OCI-LY7 (cell line): ENCODE data around the gene GANAB. TPM values are rescaled to one million over a fixed set of nuclear protein-coding genes. Genes with fewer than 3 reads are reported as not detected.

Experiments
- BruUV-seq: library from RNA; stranded (reverse); fragments of 400-500 nt; replicated peaks from 2 replicates; lab custom pipeline; 2021; lab: Mats Ljungman, UMichigan
- CTCF ChIA-PET: fragments of 300-600 bp; sonication (Branson Sonifier 250); formaldehyde crosslinking; loops from one replicate; lab custom pipeline; 2022; ENCODE audit warnings: antibody characterized with exemption; ENCODE audit not compliant: unreplicated experiment; lab: Charles Lee
- POLR2A ChIA-PET: fragments of 300-600 bp; sonication (Branson Sonifier 250); formaldehyde crosslinking; loops from one replicate; lab custom pipeline; 2022; ENCODE audit warnings: antibody characterized with exemption; lab: Charles Lee
- DNase-seq: peaks from one replicate; pipeline ENCODE4 v3.0.0-alpha.2; 2015; ENCODE audit warnings: low spot score
- H2AFZ ChIP-seq: fragments of 200-600 bp; sonication (generic), shearing (Covaris generic); 2 replicates; pipeline ENCODE4 v1.6.1; 2014; ENCODE audit warnings: mild to moderate bottlenecking, antibody characterized with exemption, low read length, moderate library complexity
- H3K27ac ChIP-seq: fragments of 200-600 bp; sonication (generic); 2 replicates; pipeline ENCODE4 v1.5.1; 2014; ENCODE audit warnings: mixed run types, low read depth, mild to moderate bottlenecking, moderate library complexity, low read length, inconsistent platforms; ENCODE audit not compliant: poor library complexity, severe bottlenecking
- H3K36me3 ChIP-seq: fragments of 200-600 bp; sonication (generic); 2 replicates; pipeline ENCODE4 v1.6.1; 2014; ENCODE audit warnings: mild to moderate bottlenecking, antibody characterized with exemption, low read length, moderate library complexity, mixed read lengths; ENCODE audit not compliant: insufficient read depth
- H3K4me1 ChIP-seq: fragments of 200-600 bp; sonication (generic); 2 replicates; pipeline ENCODE4 v1.5.1; 2014; ENCODE audit warnings: mild to moderate bottlenecking, low read length; ENCODE audit not compliant: insufficient read depth, poor library complexity, severe bottlenecking
- H3K4me2 ChIP-seq: fragments of 200-600 bp; sonication (generic); 2 replicates; pipeline ENCODE4 v1.6.1; 2014; ENCODE audit warnings: mild to moderate bottlenecking, low read length
- H3K4me3 ChIP-seq: fragments of 200-600 bp; sonication (generic); 2 replicates; pipeline ENCODE4 v1.5.1; 2014; ENCODE audit warnings: mild to moderate bottlenecking, low read depth, low read length; ENCODE audit not compliant: poor library complexity, severe bottlenecking
- H3K79me2 ChIP-seq: fragments of 200-600 bp; sonication (generic); 2 replicates; pipeline ENCODE4 v1.6.1; 2016; ENCODE audit warnings: low read depth, mild to moderate bottlenecking, low read length, moderate library complexity, mixed read lengths; ENCODE audit not compliant: insufficient read depth
- H3K9me2 ChIP-seq: fragments of 200-600 bp; sonication (generic); 2 replicates; pipeline ENCODE4 v1.6.1; 2016; ENCODE audit warnings: mild to moderate bottlenecking, low read length, mixed read lengths; ENCODE audit not compliant: insufficient read depth
- H3K9me3 ChIP-seq: fragments of 200-600 bp; sonication (generic); 2 replicates; pipeline ENCODE4 v1.6.1; 2014; ENCODE audit warnings: mild to moderate bottlenecking, mixed run types, low read length, mixed read lengths
- H4K20me1 ChIP-seq: fragments of 200-600 bp; sonication (generic); 2 replicates; pipeline ENCODE4 v1.6.1; 2014; ENCODE audit warnings: mild to moderate bottlenecking, antibody characterized with exemption, low read length, moderate library complexity, mixed read lengths; ENCODE audit not compliant: insufficient read depth
- CTCF ChIP-seq: fragments of 200-600 bp; sonication (generic); conservative IDR thresholded peaks from 2 replicates; pipeline ENCODE4 v1.5.1; 2014; ENCODE audit warnings: mild to moderate bottlenecking, antibody characterized with exemption, low read length, moderate library complexity, mixed read lengths
- EZH2phosphoT487 ChIP-seq: fragments of 200-600 bp; sonication (generic); IDR thresholded peaks from 2 replicates; pipeline ENCODE4 v1.6.1; 2018; ENCODE audit warnings: low read depth, borderline replicate concordance, mild to moderate bottlenecking, mixed run types, antibody characterized with exemption, low read length, moderate library complexity, mixed read lengths
- intact Hi-C: fragments of 100-400 bp; cut with micrococcal nuclease; formaldehyde crosslinking; loops from one replicate; pipeline ENCODE4 v1.10.0; 2022; ENCODE audit not compliant: unreplicated experiment
- total RNA-seq, 2 experiments: library from RNA; depleted of rRNA in 1 of 2; stranded (reverse); fragments of >200 nt in 1 of 2; shearing (Covaris generic) in 1 of 2; gene quantifications; 2 replicates each; pipeline ENCODE4 v1.2.3, GENCODE V29; 2014 to 2022

The GANAB gene
- total RNA-seq, 2 experiments from 2014 or later = 108 to 217 TPM

GRCh38 chr11:62592146-62592815 is 54.1 kb downstream of the GANAB start:
- peak overlapping the region; percentile 85 for H3K4me3 ChIP-seq
- peak overlapping the region; percentile 66 for H3K27ac ChIP-seq
- peaks cover 33% of the 10 kb centered on the region for H3K4me1 ChIP-seq
- no peaks in the 10 kb centered on the region for H3K9me3 ChIP-seq
- BruUV-seq = TSS peak; percentile 100
- POLR2A ChIA-PET = interaction anchor here (0.8 to 3.3 kb wide), 25 partner anchors 9 to 265 kb away, joined by 3 to 37 read pairs (median 4); partner anchors contain the start of genes B3GAT3, C11orf98, CSKMT and EEF1G
- DNase-seq = peak; percentile 32
- CTCF ChIA-PET = interaction anchor here (0.6 to 1.3 kb wide), 6 partner anchors 8 to 62 kb away, joined by 3 to 4 read pairs (median 3); partner anchors contain the start of gene MTA2
- H3K4me2 ChIP-seq = peak overlapping the region; percentile 80
- 0 out of 2 replicates have a peak, but pooled peaks have one; percentile 7 for TF ChIP-seq CTCF
- TF ChIP-seq EZH2phosphoT487 = no peak
- H3K79me2 ChIP-seq = peaks cover 25% of the 10 kb centered on the region; the same call in 1 of the 2 replicates
- 0 out of 2 replicates have a peak overlapping the region, but pooled peaks have one; percentile 4 for H2AFZ ChIP-seq
- H4K20me1 ChIP-seq = no peaks in the 10 kb centered on the region
- intact Hi-C loops = loop anchor here (5.0 to 10.0 kb wide), 3 partner anchors 75 to 243 kb away; partner anchors contain the start of genes C11orf98, CSKMT, HNRNPUL2 and STX5
- H3K9me2 ChIP-seq = no peaks in the 10 kb centered on the region
- H3K36me3 ChIP-seq = peaks cover 69% of the 10 kb centered on the region

- Histone ChIP-seq H3K4me2 (peak within 1 kb of the TSS; percentile 80), H3K4me1 (peaks cover 33% of the 10 kb centered on the region), H3K9me3 (no peaks in the 10 kb centered on the region), H3K4me3 (peak within 1 kb of the TSS; percentile 85), H4K20me1 (no peaks in the 10 kb centered on the region), H2AFZ (0 out of 2 replicates have a peak within 1 kb of the TSS, but pooled peaks have one; percentile 5), H3K27ac (peak within 1 kb of the TSS; percentile 79), H3K79me2 (peaks cover 25% of the 10 kb centered on the region; the same call in 1 of the 2 replicates), H3K36me3 (peaks cover 69% of the 10 kb centered on the region), H3K9me2 (no peaks in the 10 kb centered on the region)
- peak; percentile 100 for DNase-seq
- BruUV-seq = no TSS peak
- intact Hi-C loops = loop anchor here (2.0 to 10.0 kb wide), 6 partner anchors 17 to 243 kb away; partner anchors contain the start of genes C11orf98, CSKMT, HNRNPUL2 and INTS5
- CTCF ChIA-PET = interaction anchor here (0.6 to 1.3 kb wide), 8 partner anchors 9 to 64 kb away, joined by 3 to 6 read pairs (median 4); partner anchors contain the start of genes EEF1G and MTA2
- 0 out of 2 replicates have a peak, but pooled peaks have one; percentile 7 for TF ChIP-seq CTCF
- TF ChIP-seq EZH2phosphoT487 = no peak
- POLR2A ChIA-PET = interaction anchor here (0.6 to 3.3 kb wide), 31 partner anchors 9 to 1090 kb away, joined by 3 to 37 read pairs (median 4); partner anchors contain the start of genes B3GAT3, C11orf98, CSKMT and EEF1G
Measured at GRCh38 chr11:62591448-62592145, 54.8 kb downstream of the GANAB start, which contains the start of gene TUT1. Gene TUT1, minus strand, starts transcription at chr11:62591523. Its CDS starts 38 bp downstream, at chr11:62591485.
